ENCODE data around the gene PMF1.

PMF1 gene

DNA sequence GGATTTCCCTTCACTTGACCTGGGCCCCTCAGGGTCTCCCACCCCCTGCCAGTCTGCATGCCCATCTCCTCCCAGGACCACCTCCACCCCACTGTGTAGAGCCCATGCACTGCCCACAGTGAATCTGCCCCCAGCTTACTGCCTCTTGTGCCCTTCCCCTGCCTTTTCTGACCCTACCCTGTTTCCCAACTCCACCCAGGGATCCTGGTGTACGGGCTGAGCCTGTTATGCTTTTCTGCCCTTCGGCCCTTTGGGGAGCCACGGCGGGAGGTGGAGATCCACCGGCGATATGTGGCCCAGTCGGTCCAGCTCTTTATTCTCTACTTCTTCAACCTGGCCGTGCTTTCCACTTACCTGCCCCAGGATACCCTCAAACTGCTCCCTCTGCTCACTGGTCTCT lies 73.3 kb downstream of the PMF1 start:
- no peak for TF ChIP-seq CTCF (IDR thresholded peaks at IDR 0.05; ENCODE audit: low read length, missing control alignments)
- H3K4me3 ChIP-seq (replicated peaks; ENCODE audit: low read depth, low read length) = no peak overlapping the region
- DNase-seq (ENCODE audit: low read depth) = no peak

All from fibroblast of pulmonary artery (primary cell).